ENCODE results near the gene BHLHE40.

The BHLHE40 gene

DNA sequence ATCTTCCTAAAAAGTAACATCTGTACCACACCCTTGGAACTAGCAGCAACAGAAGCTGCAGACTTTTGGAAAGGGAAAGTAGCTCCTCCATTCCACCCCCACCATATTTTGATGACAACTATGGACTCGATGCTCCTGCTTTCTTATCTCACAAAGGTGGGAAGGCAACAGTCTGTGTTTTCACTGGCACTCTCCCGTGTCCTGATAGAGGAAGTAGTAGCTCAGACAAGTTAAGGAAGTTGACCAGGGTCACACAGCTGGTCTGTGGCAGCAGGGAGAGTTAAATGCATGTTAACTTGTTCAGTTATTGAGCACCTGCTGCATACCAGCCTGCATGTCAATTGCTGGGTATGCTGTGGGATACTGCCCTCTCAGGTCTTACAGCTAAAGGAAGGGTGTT, 33.1 kb downstream of the BHLHE40 start:
- Histone ChIP-seq H3K27me3 (replicated peaks; ENCODE audit: insufficient read depth, low read length) (no peaks in the 10 kb centered on the region), H3K27ac (ENCODE audit: low read length) (no peak overlapping the region), H3K79me2 (ENCODE audit: low read length) (no peaks in the 10 kb centered on the region), H4K20me1 (ENCODE audit: insufficient read depth, low read length) (no peaks in the 10 kb centered on the region), H3K9ac (ENCODE audit: low read length) (no peak overlapping the region), H3F3A (ENCODE audit: insufficient read depth, low read length) (no peaks in the 10 kb centered on the region), H3K4me3 (ENCODE audit: low read length) (no peak overlapping the region), H3K9me3 (replicated peaks; ENCODE audit: insufficient read depth, low read length) (no peaks in the 10 kb centered on the region), H3K4me2 (ENCODE audit: low read depth, low read length) (no peak overlapping the region), H3K9me2 (replicated peaks; ENCODE audit: insufficient read depth, low read length) (no peaks in the 10 kb centered on the region), H2AFZ (ENCODE audit: low read length) (no peak overlapping the region), H3K4me1 (ENCODE audit: low read length) (no peaks in the 10 kb centered on the region), H3K36me3 (replicated peaks; ENCODE audit: insufficient read depth, low read length) (no peaks in the 10 kb centered on the region)
- no peak for DNase-seq
- TF ChIP-seq EZH2phosphoT487 (IDR thresholded peaks at IDR 0.05; ENCODE audit: low read length) = no peak
- TF ChIP-seq, protein P1, sequence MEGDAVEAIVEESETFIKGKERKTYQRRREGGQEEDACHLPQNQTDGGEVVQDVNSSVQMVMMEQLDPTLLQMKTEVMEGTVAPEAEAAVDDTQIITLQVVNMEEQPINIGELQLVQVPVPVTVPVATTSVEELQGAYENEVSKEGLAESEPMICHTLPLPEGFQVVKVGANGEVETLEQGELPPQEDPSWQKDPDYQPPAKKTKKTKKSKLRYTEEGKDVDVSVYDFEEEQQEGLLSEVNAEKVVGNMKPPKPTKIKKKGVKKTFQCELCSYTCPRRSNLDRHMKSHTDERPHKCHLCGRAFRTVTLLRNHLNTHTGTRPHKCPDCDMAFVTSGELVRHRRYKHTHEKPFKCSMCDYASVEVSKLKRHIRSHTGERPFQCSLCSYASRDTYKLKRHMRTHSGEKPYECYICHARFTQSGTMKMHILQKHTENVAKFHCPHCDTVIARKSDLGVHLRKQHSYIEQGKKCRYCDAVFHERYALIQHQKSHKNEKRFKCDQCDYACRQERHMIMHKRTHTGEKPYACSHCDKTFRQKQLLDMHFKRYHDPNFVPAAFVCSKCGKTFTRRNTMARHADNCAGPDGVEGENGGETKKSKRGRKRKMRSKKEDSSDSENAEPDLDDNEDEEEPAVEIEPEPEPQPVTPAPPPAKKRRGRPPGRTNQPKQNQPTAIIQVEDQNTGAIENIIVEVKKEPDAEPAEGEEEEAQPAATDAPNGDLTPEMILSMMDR (IDR thresholded peaks at IDR 0.05; ENCODE audit: low read length) = no peak
- no peak for TF ChIP-seq EZH2 (optimal IDR thresholded peaks at IDR 0.05; ENCODE audit: low read depth, low read length)

DNA sequence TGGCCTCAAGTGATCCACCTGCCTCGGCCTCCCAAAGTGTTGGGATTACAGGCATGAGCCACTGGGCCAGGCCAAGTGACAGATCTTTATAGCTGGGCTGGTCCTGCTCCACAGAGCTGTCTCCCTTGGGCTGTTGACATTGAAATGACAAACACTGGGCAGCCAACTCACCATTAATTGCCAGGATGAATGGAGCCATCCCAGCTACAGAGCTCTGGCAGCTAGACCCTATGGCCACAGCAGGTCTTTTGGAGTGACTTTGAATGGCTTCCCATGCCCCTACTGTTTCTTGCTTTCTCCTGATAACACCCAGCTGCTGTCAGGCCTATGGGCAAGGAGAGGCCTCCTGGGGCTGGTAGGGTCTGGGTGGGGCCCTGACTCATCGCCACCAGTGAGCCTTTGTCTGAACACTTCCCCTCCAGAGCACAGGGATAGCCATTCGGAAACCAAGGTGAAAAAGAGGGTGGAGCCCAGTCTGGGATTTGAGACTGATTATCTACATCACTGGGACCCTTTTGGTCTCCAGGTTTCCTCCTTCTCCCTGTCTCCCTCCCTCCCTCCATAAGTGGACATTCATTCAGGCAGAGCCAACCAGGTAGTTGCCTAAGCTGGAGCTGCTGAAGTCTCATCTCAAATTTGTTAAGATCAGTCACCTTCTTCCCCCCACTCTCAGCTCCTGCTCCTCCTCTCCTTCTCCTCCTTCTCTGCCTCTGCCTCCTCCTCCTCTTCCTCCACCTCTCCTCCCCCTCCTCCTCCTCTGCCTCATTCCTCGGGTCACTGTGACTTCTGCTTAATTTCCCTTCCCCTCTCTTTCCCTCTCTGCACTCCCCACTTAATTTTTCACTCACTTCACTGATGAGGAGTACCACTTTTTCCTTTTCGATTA, 34.0 kb downstream of the BHLHE40 start:
- Histone ChIP-seq H3K36me3 (replicated peaks; ENCODE audit: insufficient read depth, low read length) (no peaks in the 10 kb centered on the region), H3K27ac (ENCODE audit: low read length) (no peak overlapping the region), H3K4me1 (ENCODE audit: low read length) (no peaks in the 10 kb centered on the region), H3K4me2 (ENCODE audit: low read depth, low read length) (no peak overlapping the region), H3K79me2 (ENCODE audit: low read length) (no peaks in the 10 kb centered on the region), H3K27me3 (replicated peaks; ENCODE audit: insufficient read depth, low read length) (no peaks in the 10 kb centered on the region), H3K9ac (ENCODE audit: low read length) (no peak overlapping the region), H3K9me3 (replicated peaks; ENCODE audit: insufficient read depth, low read length) (no peaks in the 10 kb centered on the region), H3F3A (ENCODE audit: insufficient read depth, low read length) (no peaks in the 10 kb centered on the region), H4K20me1 (ENCODE audit: insufficient read depth, low read length) (no peaks in the 10 kb centered on the region), H3K9me2 (replicated peaks; ENCODE audit: insufficient read depth, low read length) (no peaks in the 10 kb centered on the region), H2AFZ (ENCODE audit: low read length) (no peak overlapping the region), H3K4me3 (ENCODE audit: low read length) (no peak overlapping the region)
- no peak for DNase-seq
- TF ChIP-seq EZH2phosphoT487 (IDR thresholded peaks at IDR 0.05; ENCODE audit: low read length) (no peak), EZH2 (optimal IDR thresholded peaks at IDR 0.05; ENCODE audit: low read depth, low read length) (no peak)
- TF ChIP-seq, protein P1 (IDR thresholded peaks at IDR 0.05; ENCODE audit: low read length) = no peak

DNA sequence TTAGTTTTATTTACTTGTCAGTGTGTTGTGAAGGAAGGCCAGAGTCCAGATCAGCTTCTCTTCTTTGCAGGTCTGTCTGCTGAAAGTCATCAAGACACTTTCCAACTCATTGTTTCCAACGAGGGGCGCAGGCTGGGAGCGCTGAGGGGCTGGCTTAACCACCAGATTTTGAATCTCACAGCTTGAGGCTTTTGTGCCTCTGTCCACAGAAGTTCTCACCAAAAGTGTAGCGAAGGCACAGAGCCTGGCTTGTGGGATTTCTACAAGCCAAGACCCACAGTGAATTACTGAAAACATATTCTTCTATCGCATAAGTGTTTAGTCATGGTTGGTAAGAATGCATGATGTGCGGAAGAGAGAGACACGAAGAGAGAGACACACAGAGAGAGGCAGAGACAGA, 35.2 kb downstream of the BHLHE40 start:
- H3K9me3 ChIP-seq (replicated peaks; ENCODE audit: insufficient read depth, low read length) = no peaks in the 10 kb centered on the region
- no peaks in the 10 kb centered on the region for H4K20me1 ChIP-seq (ENCODE audit: insufficient read depth, low read length)
- H3K4me2 ChIP-seq (ENCODE audit: low read depth, low read length) = no peak overlapping the region
- H3K9me2 ChIP-seq (replicated peaks; ENCODE audit: insufficient read depth, low read length) = no peaks in the 10 kb centered on the region
- no peak overlapping the region for H3K27ac ChIP-seq (ENCODE audit: low read length)
- H3K9ac ChIP-seq (ENCODE audit: low read length) = no peak overlapping the region
- H3K4me3 ChIP-seq (ENCODE audit: low read length) = no peak overlapping the region
- no peaks in the 10 kb centered on the region for H3K36me3 ChIP-seq (replicated peaks; ENCODE audit: insufficient read depth, low read length)
- no peaks in the 10 kb centered on the region for H3F3A ChIP-seq (ENCODE audit: insufficient read depth, low read length)
- DNase-seq = no peak
- H2AFZ ChIP-seq (ENCODE audit: low read length) = no peak overlapping the region
- no peaks in the 10 kb centered on the region for H3K79me2 ChIP-seq (ENCODE audit: low read length)
- no peaks in the 10 kb centered on the region for H3K4me1 ChIP-seq (ENCODE audit: low read length)
- no peaks in the 10 kb centered on the region for H3K27me3 ChIP-seq (replicated peaks; ENCODE audit: insufficient read depth, low read length)
- TF ChIP-seq, protein P1 (IDR thresholded peaks at IDR 0.05; ENCODE audit: low read length) = no peak
- TF ChIP-seq EZH2 (optimal IDR thresholded peaks at IDR 0.05; ENCODE audit: low read depth, low read length) (no peak), EZH2phosphoT487 (IDR thresholded peaks at IDR 0.05; ENCODE audit: low read length) (no peak)
